ENCODE data around the gene KIDINS220. TPM values are rescaled to one million over a fixed set of nuclear protein-coding genes. Genes with fewer than 3 reads are reported as not detected.

The KIDINS220 gene
- total and polyA plus RNA-seq, 2 of the 13 experiments (the other 11 are each of a cell fraction or from before 2014, with no cell fraction given), result 25.2 to 32.3 TPM

DNA sequence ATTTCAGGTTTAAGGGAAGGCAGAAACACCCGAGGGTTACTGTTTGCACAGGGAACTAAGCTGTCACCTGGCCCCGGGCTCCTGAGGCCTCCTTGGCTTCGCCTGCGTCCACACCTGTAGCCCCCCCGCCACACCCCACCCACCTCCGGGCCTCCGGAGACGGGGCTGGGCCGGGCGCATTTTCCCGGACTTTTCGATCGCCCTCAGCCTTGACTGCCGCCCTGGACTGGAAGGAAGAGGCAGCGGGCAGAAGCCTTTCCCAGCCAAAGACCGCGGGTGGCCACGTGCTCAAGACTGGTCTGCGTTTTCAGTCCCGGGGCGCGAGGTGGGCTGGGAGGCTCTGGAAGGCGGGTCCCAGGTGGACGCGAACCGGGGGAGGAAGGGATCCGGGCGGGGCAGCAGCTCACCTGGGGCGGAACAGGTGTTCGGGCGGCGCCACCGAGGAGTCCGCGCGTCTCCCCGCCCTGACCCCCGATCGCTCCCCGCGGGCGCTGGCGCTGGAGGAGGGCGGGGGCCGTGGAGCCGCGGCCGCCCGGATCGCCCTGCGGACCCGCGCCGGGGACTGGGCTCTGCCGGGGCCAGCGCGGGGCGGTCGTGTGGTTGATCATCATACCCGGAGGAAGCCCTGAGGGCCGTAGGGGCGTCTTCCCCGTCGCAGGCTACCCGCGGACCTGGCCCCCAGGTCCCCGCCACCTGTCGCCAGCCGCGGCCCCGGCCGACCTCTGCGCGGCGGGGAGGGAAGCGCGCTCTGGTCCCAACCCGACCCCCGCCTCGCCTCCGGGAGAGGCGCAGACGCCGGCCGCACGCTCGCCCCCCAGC lies 152.3 kb downstream of the KIDINS220 start:
- FAIRE-seq, result no peak
- Histone ChIP-seq H3K27ac (ENCODE audit: extremely low read length, insufficient read depth, low read length) (peak overlapping the region; percentile 67), H3K9ac (ENCODE audit: insufficient read depth, low read depth, low read length) (peak overlapping the region; percentile 70), H3K79me2 (ENCODE audit: insufficient read depth, low read length) (peaks cover 31% of the 10 kb centered on the region), H3K36me3 (replicated peaks in 1 of 2; ENCODE audit: control insufficient read depth in 1 of 2, insufficient read depth in 2 of 2, low read length in 2 of 2) (no peaks in the 10 kb centered on the region), H3K9me3 (ENCODE audit: low read length) (no peaks in the 10 kb centered on the region), H2AFZ (ENCODE audit: low read length) (no peak overlapping the region), H3K27me3 (ENCODE audit: control insufficient read depth in 1 of 2, insufficient read depth in 2 of 2, low read length in 2 of 2) (peaks cover 0 to 8% of the 10 kb centered on the region in 2 experiments; a peak in 1 of 5 replicates), H4K20me1 (ENCODE audit: insufficient read depth, low read length) (peaks cover 21% of the 10 kb centered on the region), H3K4me2 (ENCODE audit: low read depth, low read length) (peak overlapping the region; percentile 97), H3K4me3 (replicated peaks in 1 of 3; ENCODE audit: insufficient read depth in 1 of 3, low read depth in 2 of 3, low read length in 3 of 3) (peak overlapping the region; percentile 73 to 100 (median 81)), H3K4me1 (ENCODE audit: insufficient read depth, low read length) (peaks cover 13% of the 10 kb centered on the region)
- peak; percentile 64 for ATAC-seq
- intact Hi-C loops (cut with micrococcal nuclease; ENCODE audit: unreplicated experiment), result loop anchor here (1.0 to 5.0 kb wide), 5 partner anchors 160 to 1588 kb away; no protein-coding TSS in a partner anchor
- whole genome bisulfite sequencing (ENCODE audit: low lambda C conversion rate), result under 1% methylated on average over 47 of the region's 87 CpGs
- in situ Hi-C loops (cut with HindIII; ENCODE audit: extremely low pct_ligation_motif_present, low pct_unique_long_range_greater_than_20kb), result loop anchor here (5.0 kb wide), 2 partner anchors 158 to 1258 kb away; no protein-coding TSS in a partner anchor
- CTCF ChIA-PET (ENCODE audit: low intra/inter-chr PET ratio, low total read pairs), result interaction anchor here (0.8 to 4.6 kb wide), 5 partner anchors 29 to 159 kb away, joined by 3 to 56 read pairs (median 6); no protein-coding TSS in a partner anchor
- peak; percentile 59 for DNase-seq (ENCODE audit: low spot score)
- TSS peak; percentile 29 for BruUV-seq (replicated peaks)
- POLR2A ChIA-PET, result interaction anchor here (0.6 to 1.8 kb wide), 16 partner anchors 23 to 1335 kb away, joined by 3 to 37 read pairs (median 6); no protein-coding TSS in a partner anchor
- TF ChIP-seq ZGPAT (CRISPR knock-in tag; IDR thresholded peaks at IDR 0.05) (peak; percentile 69), AKAP8 (CRISPR knock-in tag; IDR thresholded peaks at IDR 0.05) (peak; percentile 77), KDM1A (CRISPR knock-in tag; IDR thresholded peaks at IDR 0.05) (no peak), ZNF607 (CRISPR knock-in tag; IDR thresholded peaks at IDR 0.05; ENCODE audit: borderline replicate concordance) (peak; percentile 93), MED1 (CRISPR knock-in tag; IDR thresholded peaks at IDR 0.05) (peak; percentile 69; the same call in 1 of the 2 replicates), FOXK2 (IDR thresholded peaks at IDR 0.05) (no peak), SYNCRIP (IDR thresholded peaks at IDR 0.05; ENCODE audit: insufficient read depth, low read depth, low read length) (no peak), ETV6 (CRISPR knock-in tag; conservative IDR thresholded peaks at IDR 0.05) (no peak), XBP1 (CRISPR knock-in tag; IDR thresholded peaks at IDR 0.05) (no peak), CEBPB (IDR thresholded peaks at IDR 0.05; ENCODE audit: borderline replicate concordance, low read depth, low read length) (no peak), AHDC1 (CRISPR knock-in tag; IDR thresholded peaks at IDR 0.05; ENCODE audit: borderline replicate concordance) (peak; percentile 63; the same call in 1 of the 2 replicates), MEIS2 (CRISPR knock-in tag; IDR thresholded peaks at IDR 0.05) (peak; percentile 81), REPIN1 (CRISPR knock-in tag; IDR thresholded peaks at IDR 0.05; ENCODE audit: borderline replicate concordance, low read depth) (peak; percentile 84), JUN (CRISPR knock-in tag; IDR thresholded peaks at IDR 0.05) (no peak)
- TF ChIP-seq, protein P1, sequence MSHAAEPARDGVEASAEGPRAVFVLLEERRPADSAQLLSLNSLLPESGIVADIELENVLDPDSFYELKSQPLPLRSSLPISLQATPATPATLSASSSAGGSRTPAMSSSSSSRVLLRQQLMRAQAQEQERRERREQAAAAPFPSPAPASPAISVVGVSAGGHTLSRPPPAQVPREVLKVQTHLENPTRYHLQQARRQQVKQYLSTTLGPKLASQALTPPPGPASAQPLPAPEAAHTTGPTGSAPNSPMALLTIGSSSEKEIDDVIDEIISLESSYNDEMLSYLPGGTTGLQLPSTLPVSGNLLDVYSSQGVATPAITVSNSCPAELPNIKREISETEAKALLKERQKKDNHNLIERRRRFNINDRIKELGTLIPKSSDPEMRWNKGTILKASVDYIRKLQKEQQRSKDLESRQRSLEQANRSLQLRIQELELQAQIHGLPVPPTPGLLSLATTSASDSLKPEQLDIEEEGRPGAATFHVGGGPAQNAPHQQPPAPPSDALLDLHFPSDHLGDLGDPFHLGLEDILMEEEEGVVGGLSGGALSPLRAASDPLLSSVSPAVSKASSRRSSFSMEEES (CRISPR knock-in tag; IDR thresholded peaks at IDR 0.05), result 0 out of 2 replicates have a peak, but pooled peaks have one; percentile 24

All from HepG2 (cell line).